HUES64 (cell line): Measurements from ENCODE around the gene ZNG1A.
A peak's percentile ranks its signal among the peaks of the same experiment; 100 is the strongest.
"Not testable (repeated sequence)": the region's sequence is repeated elsewhere in the genome, so short reads cannot be mapped to it uniquely, and the experiment has no call there.

Experiments used
- H3K27ac ChIP-seq: 2 replicates; pipeline ENCODE4 v1.7.0; 2013; ENCODE audit warnings: low read depth, low read length, inconsistent platforms
- H3K27me3 ChIP-seq: 2 replicates; pipeline ENCODE4 v1.6.1; 2013; ENCODE audit warnings: mild to moderate bottlenecking, low read length; ENCODE audit not compliant: insufficient read depth
- H3K36me3 ChIP-seq: 2 replicates; pipeline ENCODE4 v1.6.1; 2013; ENCODE audit warnings: mild to moderate bottlenecking, low read length; ENCODE audit not compliant: insufficient read depth
- H3K4me1 ChIP-seq: 2 replicates; pipeline ENCODE4 v1.6.1; 2013; ENCODE audit warnings: mild to moderate bottlenecking, low read length, moderate library complexity; ENCODE audit not compliant: insufficient read depth
- H3K4me3 ChIP-seq: 2 replicates; pipeline ENCODE4 v1.5.1; 2013; ENCODE audit warnings: mild to moderate bottlenecking, low read length, moderate library complexity
- H3K9ac ChIP-seq: 2 replicates; pipeline ENCODE4 v1.6.1; 2013; ENCODE audit warnings: mild to moderate bottlenecking, low read depth, low read length
- H3K9me3 ChIP-seq: 2 replicates; pipeline ENCODE4 v1.6.1; 2013; ENCODE audit warnings: low read depth, low read length; ENCODE audit not compliant: insufficient read depth
- WGBS: fragments of 150-250, 120-280 bp; methylation state at CpG from one replicate; pipeline ENCODE4 v1.1.7; 2013; ENCODE audit warnings: missing lambda C conversion rate; 5-methylcytosine and 5-hydroxymethylcytosine counted together

The ZNG1A gene

GRCh38 chr9:112589-113467 lies 66.0 kb downstream of the ZNG1A start:
- not testable (repeated sequence) for H3K9ac ChIP-seq, H3K4me1 ChIP-seq, H3K36me3 ChIP-seq, H3K9me3 ChIP-seq, H3K27ac ChIP-seq
- Histone ChIP-seq H3K4me3 (peak overlapping the region; percentile 48; the same call in 1 of the 2 replicates), H3K27me3 (peaks cover 97% of the 10 kb centered on the region)
- 2% methylated on average over 38 of the region's 55 CpGs for WGBS

- WGBS: 50% methylated on average over 3 of the region's 4 CpGs
Observed at GRCh38 chr9:110672-111071, 68.2 kb downstream of the ZNG1A start.

DNA sequence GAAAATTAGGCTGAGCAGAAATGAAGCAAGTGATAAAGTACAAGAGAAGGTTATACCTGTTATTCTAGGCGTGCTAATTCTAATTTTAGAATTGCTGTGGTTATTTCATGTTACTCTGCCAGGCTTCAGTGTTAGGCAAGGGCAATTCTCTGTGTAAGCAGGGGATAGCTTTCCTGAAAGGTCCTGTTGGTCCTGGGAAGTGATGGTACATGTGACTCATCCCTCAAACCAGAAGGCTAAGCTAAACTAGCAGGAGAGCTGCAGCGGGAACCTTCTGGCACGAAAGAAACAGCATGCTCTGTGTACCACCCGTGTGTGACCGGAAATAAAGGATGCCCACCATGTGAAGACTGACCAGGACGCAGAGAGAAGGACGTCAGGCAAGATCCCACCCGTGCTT lies 69.3 kb downstream of the ZNG1A start:
- H3K9me3 ChIP-seq, H3K4me3 ChIP-seq, H3K36me3 ChIP-seq, H3K4me1 ChIP-seq, H3K9ac ChIP-seq, H3K27ac ChIP-seq: not testable (repeated sequence)
- WGBS: 29% methylated on average over 4 of the region's 8 CpGs
- H3K27me3 ChIP-seq: peaks cover 86% of the 10 kb centered on the region

More at GRCh38 chr9:110672-111071, 68.2 kb downstream of the ZNG1A start:
- H3K9ac ChIP-seq, H3K4me3 ChIP-seq, H3K4me1 ChIP-seq, H3K9me3 ChIP-seq, H3K36me3 ChIP-seq, H3K27ac ChIP-seq: not testable (repeated sequence)
- peaks cover 93% of the 10 kb centered on the region for H3K27me3 ChIP-seq

- peaks cover 83% of the 10 kb centered on the region for H3K27me3 ChIP-seq
- not testable (repeated sequence) for H3K4me1 ChIP-seq, H3K27ac ChIP-seq, H3K4me3 ChIP-seq, H3K9ac ChIP-seq, H3K9me3 ChIP-seq, H3K36me3 ChIP-seq
- 16% methylated on average over 15 of the region's 22 CpGs for WGBS
Observed at GRCh38 chr9:108742-109495, 69.9 kb downstream of the ZNG1A start.

DNA sequence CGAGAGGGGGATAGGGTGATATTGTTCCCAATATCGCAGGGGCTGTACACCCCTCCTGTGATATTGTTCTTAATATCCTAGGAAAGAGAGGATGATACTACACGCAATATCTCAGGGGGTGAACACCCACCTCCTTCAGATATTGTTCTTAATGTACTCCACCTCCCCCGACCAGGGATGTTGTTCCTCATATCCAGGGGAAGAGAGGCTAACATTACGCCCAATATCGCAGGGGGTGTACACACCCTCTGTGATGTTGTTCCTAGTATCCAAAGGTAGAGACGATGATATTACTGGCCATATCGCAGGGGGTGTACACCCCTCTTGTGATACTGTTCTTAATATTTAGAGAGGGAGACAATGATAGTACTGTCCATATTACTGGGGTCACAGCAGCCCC lies 72.9 kb downstream of the ZNG1A start:
- not testable (repeated sequence) for H3K27ac ChIP-seq, H3K4me3 ChIP-seq, H3K9me3 ChIP-seq, H3K9ac ChIP-seq, H3K36me3 ChIP-seq, H3K4me1 ChIP-seq
- peaks cover 57% of the 10 kb centered on the region for H3K27me3 ChIP-seq
- 84% methylated on average over 7 of the region's 8 CpGs for WGBS

DNA sequence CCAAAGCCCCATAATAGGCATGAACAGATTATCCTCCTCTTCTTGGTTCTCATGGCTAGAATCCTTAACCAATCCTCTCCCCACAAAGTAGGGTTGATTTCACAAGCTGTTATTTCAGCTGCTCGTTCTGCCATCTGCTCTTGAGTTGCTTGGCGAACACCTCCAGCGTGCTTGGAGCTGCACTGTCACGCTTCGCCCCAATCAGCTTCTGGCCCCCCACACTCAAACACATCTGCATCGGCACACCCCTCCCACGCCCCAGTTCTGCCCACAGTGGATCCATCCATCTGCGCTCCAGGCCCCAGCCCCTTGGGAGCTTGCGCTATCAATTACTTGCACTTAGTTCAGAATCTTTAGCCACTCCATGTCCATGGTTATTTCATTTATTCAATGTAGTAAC lies 78.4 kb downstream of the ZNG1A start:
- H3K9me3 ChIP-seq, H3K27ac ChIP-seq, H3K4me1 ChIP-seq, H3K4me3 ChIP-seq, H3K36me3 ChIP-seq, H3K9ac ChIP-seq, H3K27me3 ChIP-seq: not testable (repeated sequence)
- WGBS: 89% methylated on average over 9 of the region's 9 CpGs

- H3K4me1 ChIP-seq, H3K27me3 ChIP-seq, H3K9ac ChIP-seq, H3K9me3 ChIP-seq, H3K27ac ChIP-seq, H3K4me3 ChIP-seq, H3K36me3 ChIP-seq: not testable (repeated sequence)
- 85% methylated on average over 6 of the region's 6 CpGs for WGBS
Observed at GRCh38 chr9:99867-100266, 79.0 kb downstream of the ZNG1A start.

GRCh38 chr9:98775-99174 lies 80.1 kb downstream of the ZNG1A start:
- H3K27me3 ChIP-seq, H3K9me3 ChIP-seq, H3K4me3 ChIP-seq, H3K27ac ChIP-seq, H3K9ac ChIP-seq, H3K36me3 ChIP-seq, H3K4me1 ChIP-seq: not testable (repeated sequence)
- 74% methylated on average over 1 of the region's 3 CpGs for WGBS

GRCh38 chr9:94992-95391 lies 83.9 kb downstream of the ZNG1A start:
- 78% methylated on average over 1 of the region's 4 CpGs for WGBS
- not testable (repeated sequence) for H3K9me3 ChIP-seq, H3K4me1 ChIP-seq, H3K27ac ChIP-seq, H3K4me3 ChIP-seq, H3K36me3 ChIP-seq, H3K9ac ChIP-seq, H3K27me3 ChIP-seq

DNA sequence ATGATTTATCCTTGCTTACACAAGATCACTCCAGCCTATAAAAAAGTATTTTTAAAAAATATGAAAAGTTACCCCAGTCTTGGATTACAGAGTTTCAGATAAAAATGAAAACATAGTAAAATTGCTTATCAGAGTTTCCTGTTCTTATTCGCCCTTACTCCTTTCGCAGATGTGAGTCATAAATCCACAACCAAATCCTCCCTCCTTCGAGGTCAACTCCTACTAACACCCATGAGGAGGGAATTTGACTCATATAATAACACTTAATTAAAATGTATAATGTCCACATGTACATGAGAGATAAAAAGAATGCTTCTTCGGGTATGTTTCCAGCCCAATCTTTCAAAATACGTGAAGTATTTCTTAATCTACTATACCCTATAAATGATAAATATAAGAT lies 84.5 kb downstream of the ZNG1A start:
- H3K36me3 ChIP-seq, H3K9ac ChIP-seq, H3K4me1 ChIP-seq, H3K4me3 ChIP-seq, H3K27ac ChIP-seq, H3K9me3 ChIP-seq, H3K27me3 ChIP-seq: not testable (repeated sequence)
- no CpG with 5 or more reads among the region's 5 CpGs for WGBS

GRCh38 chr9:93909-94308 lies 84.9 kb downstream of the ZNG1A start:
- H3K4me3 ChIP-seq, H3K9me3 ChIP-seq, H3K4me1 ChIP-seq, H3K27ac ChIP-seq, H3K36me3 ChIP-seq, H3K9ac ChIP-seq, H3K27me3 ChIP-seq: not testable (repeated sequence)
- 95% methylated on average over 3 of the region's 5 CpGs for WGBS
